GM18498 (cell line): Measurements from ENCODE around the gene CAMKV.

Experiments used
- ATAC-seq: cut with Tn5 transposase; IDR thresholded peaks from one replicate; pipeline ENCODE4 v1.9.1; 2021; ENCODE audit warnings: mild to moderate bottlenecking, moderate library complexity; ENCODE audit not compliant: unreplicated experiment

The CAMKV gene

GRCh38 chr3:49896345-49896744, 26.6 kb upstream of the CAMKV start:
- no peak for ATAC-seq

DNA sequence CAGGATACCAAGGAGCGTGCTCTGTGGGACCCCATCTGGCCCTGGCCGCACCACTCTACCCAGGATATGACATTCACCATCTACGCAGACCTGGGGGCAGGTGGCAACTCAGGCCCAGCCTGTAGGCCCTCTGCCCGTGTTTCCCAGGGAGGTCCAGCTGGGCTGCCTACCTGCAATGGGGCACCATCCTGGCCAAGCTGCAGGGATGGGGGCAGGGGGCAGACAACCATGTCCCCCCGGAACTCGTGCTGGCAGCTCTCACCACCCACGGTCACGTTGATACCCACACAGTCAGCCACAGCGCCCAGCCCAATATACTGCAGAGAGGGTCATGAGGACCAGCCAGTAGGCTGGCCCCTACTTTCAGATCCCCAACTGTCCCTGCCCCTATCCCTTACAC, 26.1 kb upstream of the CAMKV start:
- no peak for ATAC-seq

GRCh38 chr3:49889296-49889695, 19.6 kb upstream of the CAMKV start:
- no peak for ATAC-seq

DNA sequence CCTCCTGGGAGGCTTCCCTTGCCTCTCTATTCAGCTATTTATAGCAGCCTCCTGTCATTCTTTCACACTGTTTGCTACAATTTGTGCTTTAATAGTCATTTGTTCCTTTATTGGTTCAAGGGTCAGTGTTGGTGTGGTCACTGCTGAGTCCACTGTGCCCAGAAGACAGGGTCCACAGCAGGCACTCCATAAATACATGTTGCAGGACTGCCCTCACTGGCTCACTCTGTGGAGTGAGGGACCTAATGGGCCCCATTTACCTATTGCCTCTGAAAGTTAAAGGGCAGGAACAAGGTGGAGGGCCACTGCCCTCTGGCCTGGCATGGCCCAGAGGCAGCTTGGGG, 17.2 kb upstream of the CAMKV start:
- no peak for ATAC-seq

- no peak for ATAC-seq
Observed at GRCh38 chr3:49883998-49884397, 14.3 kb upstream of the CAMKV start.

DNA sequence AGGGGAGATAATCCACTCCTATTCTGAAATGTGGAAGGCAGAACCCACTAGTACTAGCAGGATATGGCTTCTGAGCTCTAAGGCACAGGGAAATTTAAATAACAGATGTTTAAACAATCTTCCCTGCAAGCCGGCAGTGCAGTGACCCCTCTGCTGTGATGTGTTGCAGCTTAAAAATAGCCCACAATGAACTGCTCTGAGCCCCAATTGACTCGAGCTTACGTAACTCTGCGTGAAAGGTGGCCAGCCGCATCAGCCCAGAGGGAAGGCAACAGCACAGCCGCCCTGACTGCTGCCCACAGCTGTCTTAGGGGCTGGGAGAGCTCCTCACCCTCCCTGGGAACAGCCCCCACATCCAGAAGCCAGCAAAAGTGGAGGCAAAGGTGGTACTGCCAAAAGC, 12.5 kb upstream of the CAMKV start:
- ATAC-seq = no peak

GRCh38 chr3:49880581-49881315, 11.0 kb upstream of the CAMKV start:
- no peak for ATAC-seq

DNA sequence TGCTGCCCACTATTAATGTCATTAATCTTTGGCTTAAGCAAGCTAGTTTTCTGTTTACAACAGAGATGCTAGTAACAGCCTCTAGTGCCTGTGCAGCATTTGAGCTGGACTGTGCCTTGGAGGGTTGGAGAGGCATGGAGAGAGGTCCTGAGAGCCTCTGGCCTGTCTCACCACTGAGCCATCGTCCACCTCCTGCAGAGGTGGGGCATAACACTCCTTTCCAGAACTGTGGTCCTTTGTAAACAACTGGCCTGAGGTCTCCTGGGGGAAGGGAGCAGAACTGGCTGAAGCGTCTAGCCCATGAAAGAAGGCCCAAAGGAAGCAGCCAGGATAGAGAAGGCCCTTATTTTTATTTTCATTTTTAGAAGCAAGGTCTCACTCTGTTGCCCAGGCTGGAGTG, 10.0 kb upstream of the CAMKV start:
- no peak for ATAC-seq

- ATAC-seq = no peak
Observed at GRCh38 chr3:49878686-49879085, 9.0 kb upstream of the CAMKV start.

DNA sequence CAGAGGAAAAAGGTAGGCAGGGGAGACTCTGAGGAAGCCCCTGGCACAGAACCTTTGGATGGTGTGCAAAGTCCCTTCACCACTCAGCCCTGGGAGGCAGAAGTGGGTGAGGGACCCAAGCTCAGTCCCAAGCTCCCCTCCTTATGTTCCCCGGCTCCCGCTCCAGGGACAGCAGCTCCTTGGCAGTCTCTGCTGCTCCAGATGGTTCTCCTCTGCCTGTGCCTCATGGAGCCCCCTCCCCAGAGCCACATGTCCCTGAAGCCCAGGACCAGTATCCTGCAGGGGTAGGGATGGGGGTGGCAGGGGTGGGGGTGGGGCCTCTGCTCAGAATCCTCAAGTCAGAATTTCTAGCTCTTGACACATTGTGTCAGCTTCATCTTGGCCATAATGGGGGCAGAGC, 8.0 kb upstream of the CAMKV start:
- no peak for ATAC-seq

DNA sequence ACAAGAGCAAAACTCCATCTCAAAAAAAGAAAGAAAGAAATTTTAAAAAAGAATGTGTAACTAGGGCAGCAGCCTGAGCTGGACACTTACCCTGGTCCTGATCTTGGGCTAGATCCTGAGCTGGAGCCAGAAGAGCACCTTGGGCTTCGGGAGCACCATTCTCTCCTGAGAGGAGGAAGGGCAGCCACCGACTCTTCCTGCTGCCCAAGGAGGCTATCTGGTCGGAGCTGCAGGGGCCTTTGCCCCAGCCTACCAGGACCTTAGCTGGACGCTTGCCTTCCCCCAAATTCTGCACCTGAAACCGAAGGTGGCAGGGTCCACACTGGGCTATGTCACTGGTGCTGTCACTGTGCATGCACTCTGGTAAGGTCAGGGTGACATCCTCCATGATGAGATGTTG, 6.9 kb upstream of the CAMKV start:
- ATAC-seq = no peak

GRCh38 chr3:49873623-49874022, 3.9 kb upstream of the CAMKV start:
- no peak for ATAC-seq

- ATAC-seq = no peak
Observed at GRCh38 chr3:49872801-49873281, 3.1 kb upstream of the CAMKV start.

- no peak for ATAC-seq
Observed at GRCh38 chr3:49871531-49872153, 1.9 kb upstream of the CAMKV start.

DNA sequence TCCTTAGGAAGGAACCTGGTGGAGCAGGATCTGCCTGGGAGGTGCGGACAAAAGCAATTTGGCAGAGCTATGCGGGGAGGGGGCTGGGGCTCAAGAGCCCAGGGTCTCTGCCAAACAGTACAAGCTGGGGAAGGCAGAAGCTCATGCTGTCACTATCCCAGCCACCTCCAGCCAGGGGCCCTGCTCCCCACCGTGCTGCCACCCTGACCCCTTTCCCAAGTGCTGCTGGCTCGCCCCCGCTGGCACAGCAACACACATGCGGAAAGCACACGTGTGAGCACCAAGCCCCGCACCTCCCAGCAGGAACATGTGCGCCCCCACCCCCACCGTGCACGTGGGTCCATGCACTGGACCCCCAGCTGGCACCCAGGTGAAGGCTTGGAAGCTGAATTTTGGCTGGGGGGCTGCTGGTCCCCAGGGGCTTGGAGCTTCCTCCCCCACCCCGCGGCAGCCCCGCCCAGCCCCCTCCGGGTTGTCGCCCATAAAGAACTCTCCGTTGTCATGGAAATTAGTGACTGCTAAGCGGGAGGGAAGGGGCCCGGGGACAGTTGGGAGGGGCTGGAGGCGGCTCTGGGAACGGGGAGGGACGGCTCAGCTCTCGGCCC, 742 bp downstream of the CAMKV start:
- ATAC-seq = no peak

DNA sequence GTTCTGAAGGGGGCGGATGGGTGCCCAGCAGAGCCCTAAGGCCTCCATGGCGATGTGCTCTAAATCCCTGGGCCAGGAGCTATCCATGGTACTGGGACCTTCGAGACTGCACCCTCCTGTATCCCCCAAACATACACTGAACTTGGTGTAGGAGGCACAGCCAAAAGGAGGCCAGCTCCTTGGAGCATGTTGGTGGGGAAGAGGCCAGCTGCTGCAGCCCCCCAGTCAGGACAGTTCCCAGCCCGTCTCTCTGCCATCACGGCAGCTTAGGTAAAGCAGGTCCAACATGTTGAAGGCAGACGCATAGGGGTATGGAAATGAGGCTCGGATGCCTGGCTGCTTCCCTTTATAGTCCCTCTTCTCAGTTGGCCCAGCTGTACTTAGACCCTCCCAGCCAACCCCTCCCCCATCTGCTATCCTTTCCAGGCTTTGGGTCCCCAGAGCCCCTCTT, 1.8 kb downstream of the CAMKV start:
- no peak for ATAC-seq

DNA sequence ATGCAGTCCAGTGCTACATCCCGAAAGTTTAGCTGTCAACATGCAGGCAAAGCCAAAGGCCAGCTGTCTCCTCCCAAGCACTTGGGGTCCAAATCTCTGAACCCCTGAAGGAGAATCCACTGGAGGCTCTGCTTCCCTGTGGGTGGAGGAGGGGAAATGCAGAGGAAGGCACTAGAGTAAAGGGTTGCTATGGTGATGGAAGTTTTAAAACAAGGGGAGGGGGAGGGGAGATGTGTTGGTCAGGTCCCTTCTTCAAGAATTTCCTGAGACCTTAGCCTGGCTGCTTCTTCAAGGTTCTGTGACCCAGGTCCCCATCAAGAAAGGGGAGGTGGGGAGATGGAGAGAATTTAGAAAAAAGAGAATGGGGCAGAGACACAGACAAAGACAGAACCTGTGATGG, 2.3 kb downstream of the CAMKV start:
- ATAC-seq = no peak

DNA sequence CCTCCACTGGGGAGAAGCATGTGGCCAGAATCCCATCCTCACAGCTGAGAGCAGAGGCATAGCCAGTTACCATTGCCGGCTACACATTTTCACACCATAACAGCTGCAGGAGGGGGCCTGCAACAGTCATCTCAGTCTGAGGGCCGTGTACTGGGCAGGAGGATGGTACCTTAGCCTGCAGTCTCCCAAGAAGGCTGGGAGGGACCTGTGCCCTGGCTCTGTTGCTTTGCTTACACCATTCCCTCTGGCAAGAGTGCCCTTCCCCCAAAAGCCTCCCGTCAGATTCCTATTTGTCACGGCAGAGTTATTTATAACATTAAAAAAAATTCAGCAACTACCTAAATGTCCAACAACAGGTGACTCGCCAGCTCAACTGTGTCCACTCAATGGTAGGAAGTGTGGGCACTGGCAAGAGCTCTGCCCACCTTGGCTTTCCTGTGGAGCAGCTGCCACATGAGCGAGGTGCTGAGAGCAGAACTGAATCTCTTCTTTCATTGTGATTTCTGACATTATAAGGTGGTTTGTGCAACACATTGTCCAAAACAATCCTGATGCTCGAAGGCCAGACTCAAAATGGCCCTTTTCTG, 4.4 kb downstream of the CAMKV start:
- no peak for ATAC-seq

DNA sequence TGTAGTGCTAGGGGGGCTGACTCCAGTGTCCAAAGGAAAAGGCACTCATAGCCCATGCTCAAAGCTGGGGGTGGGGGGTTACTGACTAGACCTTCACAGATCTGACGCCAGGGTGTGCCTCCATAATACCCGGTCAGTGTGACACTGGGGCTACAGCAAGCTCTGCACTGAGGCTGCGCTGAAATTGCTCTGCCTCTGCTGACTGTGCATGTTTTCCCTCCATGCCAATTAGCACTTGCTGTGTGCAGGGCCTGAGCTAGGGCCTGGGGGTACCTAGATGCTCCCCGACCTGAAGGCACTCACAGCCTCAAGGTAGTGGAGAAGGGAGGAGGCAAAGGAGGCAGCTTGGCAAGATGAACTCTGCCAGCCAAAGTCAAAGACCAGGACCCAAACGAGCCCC, 5.2 kb downstream of the CAMKV start:
- no peak for ATAC-seq

GRCh38 chr3:49859576-49860305, 10.0 kb downstream of the CAMKV start:
- ATAC-seq = no peak
